ENCODE data around the gene FOXN3.

- TF ChIP-seq CTCF (IDR thresholded peaks at IDR 0.05 in 4 of 5, conservative IDR thresholded peaks at IDR 0.05 in 1 of 5) (no peak), POLR2A (IDR thresholded peaks at IDR 0.05) (no peak)
These were observed 104.1 kb downstream of the FOXN3 start for GRCh38 chr14:89312932-89313331.

All from gastrocnemius medialis (tissue), 4 donors.